Hematopoietic multipotent progenitor cell treated with erythropoietin and hydrocortisone succinate and interleukin-3 and kit ligand, for 6 days (in vitro differentiated cells): ENCODE measurements around the gene WNT9B.

Experiments used
- DNase-seq: peaks from one replicate; pipeline ENCODE4 v3.0.0-alpha.2; 2015

WNT9B gene

GRCh38 chr17:46885415-46886309 lies 34.3 kb downstream of the WNT9B start:
- no peak for DNase-seq

GRCh38 chr17:46886310-46886663 lies 34.9 kb downstream of the WNT9B start:
- no peak for DNase-seq

GRCh38 chr17:46887717-46888116 lies 36.3 kb downstream of the WNT9B start:
- DNase-seq: peak; percentile 44

- DNase-seq: no peak
Measured at GRCh38 chr17:46888727-46889126, 37.3 kb downstream of the WNT9B start.

- no peak for DNase-seq
Measured at GRCh38 chr17:46889519-46889918, 38.1 kb downstream of the WNT9B start.

- no peak for DNase-seq
Measured at GRCh38 chr17:46889992-46890564, 38.7 kb downstream of the WNT9B start.

- no peak for DNase-seq
Measured at GRCh38 chr17:46890638-46891037, 39.3 kb downstream of the WNT9B start.

- DNase-seq: no peak
Measured at GRCh38 chr17:46892192-46892703, 40.9 kb downstream of the WNT9B start.

GRCh38 chr17:46894024-46894423 lies 42.6 kb downstream of the WNT9B start:
- DNase-seq: no peak

- no peak for DNase-seq
Measured at GRCh38 chr17:46894476-46895151, 43.2 kb downstream of the WNT9B start.

- DNase-seq: peak; percentile 12
Measured at GRCh38 chr17:46895171-46895570, 43.8 kb downstream of the WNT9B start.

- no peak for DNase-seq
Measured at GRCh38 chr17:46896991-46897390, 45.6 kb downstream of the WNT9B start.

- no peak for DNase-seq
Measured at GRCh38 chr17:46898364-46898763, 47.0 kb downstream of the WNT9B start.

- DNase-seq: no peak
Measured at GRCh38 chr17:46898860-46899259, 47.5 kb downstream of the WNT9B start.

GRCh38 chr17:46901291-46901690 lies 49.9 kb downstream of the WNT9B start:
- DNase-seq: no peak

- no peak for DNase-seq
Measured at GRCh38 chr17:46903762-46904672, 52.6 kb downstream of the WNT9B start.

- no peak for DNase-seq
Measured at GRCh38 chr17:46908068-46908737, 56.8 kb downstream of the WNT9B start.

GRCh38 chr17:46910179-46910927 lies 59.0 kb downstream of the WNT9B start:
- no peak for DNase-seq

- no peak for DNase-seq
Measured at GRCh38 chr17:46911311-46911710, 59.9 kb downstream of the WNT9B start.

- DNase-seq: no peak
Measured at GRCh38 chr17:46915596-46915995, 64.2 kb downstream of the WNT9B start.

GRCh38 chr17:46916211-46916610 lies 64.8 kb downstream of the WNT9B start:
- DNase-seq: no peak
